IPS-11a (cell line): ENCODE data around the gene ATP1B2.
"Not testable (repeated sequence)": the region's sequence is repeated elsewhere in the genome, so short reads cannot be mapped to it uniquely, and the experiment has no call there.

Experiments
- H3K4me3 ChIP-seq: one replicate; pipeline ENCODE4 v1.5.1; 2013; ENCODE audit warnings: low read depth, low read length, control low read depth

The ATP1B2 gene, protein sequence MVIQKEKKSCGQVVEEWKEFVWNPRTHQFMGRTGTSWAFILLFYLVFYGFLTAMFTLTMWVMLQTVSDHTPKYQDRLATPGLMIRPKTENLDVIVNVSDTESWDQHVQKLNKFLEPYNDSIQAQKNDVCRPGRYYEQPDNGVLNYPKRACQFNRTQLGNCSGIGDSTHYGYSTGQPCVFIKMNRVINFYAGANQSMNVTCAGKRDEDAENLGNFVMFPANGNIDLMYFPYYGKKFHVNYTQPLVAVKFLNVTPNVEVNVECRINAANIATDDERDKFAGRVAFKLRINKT

DNA sequence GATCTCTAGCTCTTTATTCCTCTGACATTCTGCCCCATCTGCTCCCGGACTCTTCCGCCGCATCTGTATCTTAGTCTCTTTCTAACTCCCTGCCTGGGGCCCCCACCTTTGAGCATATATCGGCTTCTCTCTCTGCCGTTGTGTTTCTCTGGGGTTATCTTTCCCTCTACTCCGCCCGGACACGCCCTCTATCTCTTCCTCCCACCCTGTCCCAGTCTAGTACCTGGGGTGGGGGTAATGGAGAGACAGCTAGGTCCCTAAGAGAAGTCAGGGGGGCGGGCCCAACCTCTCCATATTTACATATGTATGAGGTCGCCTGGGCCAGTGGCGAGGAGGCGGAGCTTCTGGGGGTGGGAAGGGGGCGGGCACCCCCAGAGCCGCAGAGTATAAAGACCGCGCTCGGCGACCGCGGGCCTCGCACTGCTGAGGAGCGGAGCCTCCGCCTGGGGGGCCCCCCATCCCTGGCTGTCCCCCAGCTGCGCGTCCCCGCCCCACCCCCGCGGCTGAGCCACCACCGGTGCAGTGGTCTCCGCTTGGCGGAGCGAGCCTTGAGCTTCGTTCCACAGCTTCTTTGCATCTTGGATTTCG is at the start of gene ATP1B2:
ATP1B2 (plus strand) TSS at position 418 of the 588 bp plus-strand sequence. CDS start 593 bp downstream, outside the sequence.
- H3K4me3 ChIP-seq = peak within 1 kb of the TSS; percentile 50

DNA sequence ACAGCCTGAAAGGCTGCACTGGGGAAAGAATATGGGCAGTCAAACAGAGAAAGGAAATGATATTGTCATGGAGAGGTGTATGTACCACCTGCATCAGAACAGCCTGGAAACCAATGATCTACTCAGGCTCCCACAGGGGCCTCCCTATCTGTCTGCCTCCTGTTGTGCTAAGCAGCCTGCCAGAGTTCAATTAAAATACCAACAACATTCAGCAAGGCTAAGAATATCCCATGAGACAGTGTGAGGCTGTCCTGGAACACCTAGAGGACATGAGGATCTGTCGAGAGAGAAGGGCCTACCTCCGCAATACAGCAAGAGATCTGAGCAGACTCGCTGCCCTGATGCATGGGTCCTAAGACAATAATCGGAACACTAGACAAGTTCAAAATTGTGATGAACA is 44.4 kb upstream of the ATP1B2 start:
- no peak overlapping the region for H3K4me3 ChIP-seq

DNA sequence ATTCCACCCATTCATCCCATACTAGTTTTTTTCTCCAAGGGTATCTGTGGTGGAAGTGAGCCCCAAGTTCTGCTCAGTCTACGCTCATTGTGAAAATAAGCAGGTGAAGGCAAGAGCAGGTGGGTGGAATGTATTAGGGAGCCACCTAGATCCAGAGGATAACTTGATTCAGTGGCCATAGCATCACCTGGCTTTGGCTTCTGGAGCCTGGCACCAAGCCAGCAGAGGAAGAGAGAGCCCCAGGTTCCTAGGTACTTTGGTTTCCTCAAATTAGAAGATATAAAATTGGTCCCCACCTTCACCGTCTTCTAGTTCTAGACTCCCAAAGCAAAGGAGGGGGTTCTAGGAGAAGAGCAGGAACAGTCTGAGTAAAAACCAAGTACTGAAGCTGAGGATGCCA is 40.1 kb upstream of the ATP1B2 start:
- H3K4me3 ChIP-seq = no peak overlapping the region

DNA sequence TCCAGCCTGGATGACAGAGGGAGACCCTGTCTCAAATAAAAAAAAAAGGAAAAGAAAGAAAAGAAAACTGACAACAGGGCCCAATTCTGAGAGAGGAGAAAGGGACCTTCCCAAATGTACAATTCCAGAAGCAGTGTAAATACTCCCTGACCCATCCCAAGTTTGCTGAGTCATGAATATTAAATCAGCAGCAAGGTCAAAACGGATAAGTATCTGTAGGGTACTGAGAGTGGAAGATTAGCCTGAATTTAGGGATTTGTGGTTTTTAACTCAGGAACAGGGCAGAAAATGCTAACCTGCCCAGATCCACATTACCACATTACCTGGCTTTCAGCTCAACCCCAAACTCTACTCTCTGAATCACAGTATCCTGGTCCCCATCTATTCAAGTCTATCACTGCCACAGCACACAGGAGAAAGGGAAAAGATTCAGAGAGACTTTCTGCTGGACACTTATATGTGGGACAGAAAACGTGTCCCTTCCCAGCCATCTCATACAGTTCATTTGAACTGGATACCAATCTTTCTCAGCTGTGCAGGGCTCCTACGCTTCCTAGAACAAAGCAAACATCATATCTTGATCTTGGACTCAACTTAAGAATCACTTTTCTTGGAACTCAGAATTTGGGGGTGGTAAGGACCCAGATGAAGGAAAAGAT is 39.0 kb upstream of the ATP1B2 start:
- H3K4me3 ChIP-seq = no peak overlapping the region

DNA sequence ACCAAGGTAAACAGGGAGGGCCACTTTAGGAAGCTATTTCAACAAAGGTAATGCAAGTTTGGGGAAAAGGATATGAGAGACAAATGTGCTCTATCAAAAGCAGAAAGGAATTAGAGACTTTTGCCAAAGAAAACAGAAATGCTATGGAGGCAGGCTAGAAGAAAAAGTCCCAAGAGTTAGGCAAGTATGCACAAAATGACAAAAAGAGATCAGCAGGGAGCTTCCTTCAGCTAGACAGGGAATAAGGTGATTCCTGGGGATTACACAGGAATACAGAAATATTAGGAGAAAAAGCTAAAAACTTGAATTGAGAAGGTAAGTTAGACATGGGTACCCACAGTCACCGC is 38.5 kb upstream of the ATP1B2 start:
- no peak overlapping the region for H3K4me3 ChIP-seq

DNA sequence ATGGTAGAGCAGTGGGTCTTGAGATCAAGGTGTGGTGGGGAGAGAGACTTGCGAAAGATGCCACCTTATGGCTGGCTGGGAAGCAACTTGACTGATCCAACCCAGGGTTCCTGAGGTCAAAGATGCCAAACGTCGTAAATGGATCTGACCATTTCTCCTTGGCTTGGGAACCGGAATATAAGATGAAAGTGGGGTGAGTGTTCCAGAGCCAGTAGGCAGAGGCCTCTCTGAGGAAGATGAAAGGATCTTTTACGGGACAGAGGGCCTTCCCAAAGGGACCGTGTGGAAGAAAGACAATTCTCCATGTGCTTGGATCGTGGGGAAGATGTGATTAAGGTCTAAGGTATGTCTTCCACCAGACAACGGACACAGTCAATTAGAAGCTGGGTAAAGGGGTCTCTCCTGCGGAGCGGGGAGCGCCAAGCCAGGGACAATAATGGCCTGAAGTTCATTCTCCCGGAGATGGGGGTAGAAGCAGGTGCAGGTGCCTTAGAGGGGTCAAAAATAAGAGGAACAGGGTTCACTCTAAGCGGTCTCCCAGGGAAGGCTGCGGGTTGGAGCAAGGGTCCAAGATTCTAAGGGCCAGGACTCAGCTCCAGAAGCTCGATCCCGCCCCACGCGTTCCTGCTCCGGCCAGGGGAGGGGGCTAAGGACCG is 36.8 kb upstream of the ATP1B2 start:
- H3K4me3 ChIP-seq = peak overlapping the region; percentile 78

DNA sequence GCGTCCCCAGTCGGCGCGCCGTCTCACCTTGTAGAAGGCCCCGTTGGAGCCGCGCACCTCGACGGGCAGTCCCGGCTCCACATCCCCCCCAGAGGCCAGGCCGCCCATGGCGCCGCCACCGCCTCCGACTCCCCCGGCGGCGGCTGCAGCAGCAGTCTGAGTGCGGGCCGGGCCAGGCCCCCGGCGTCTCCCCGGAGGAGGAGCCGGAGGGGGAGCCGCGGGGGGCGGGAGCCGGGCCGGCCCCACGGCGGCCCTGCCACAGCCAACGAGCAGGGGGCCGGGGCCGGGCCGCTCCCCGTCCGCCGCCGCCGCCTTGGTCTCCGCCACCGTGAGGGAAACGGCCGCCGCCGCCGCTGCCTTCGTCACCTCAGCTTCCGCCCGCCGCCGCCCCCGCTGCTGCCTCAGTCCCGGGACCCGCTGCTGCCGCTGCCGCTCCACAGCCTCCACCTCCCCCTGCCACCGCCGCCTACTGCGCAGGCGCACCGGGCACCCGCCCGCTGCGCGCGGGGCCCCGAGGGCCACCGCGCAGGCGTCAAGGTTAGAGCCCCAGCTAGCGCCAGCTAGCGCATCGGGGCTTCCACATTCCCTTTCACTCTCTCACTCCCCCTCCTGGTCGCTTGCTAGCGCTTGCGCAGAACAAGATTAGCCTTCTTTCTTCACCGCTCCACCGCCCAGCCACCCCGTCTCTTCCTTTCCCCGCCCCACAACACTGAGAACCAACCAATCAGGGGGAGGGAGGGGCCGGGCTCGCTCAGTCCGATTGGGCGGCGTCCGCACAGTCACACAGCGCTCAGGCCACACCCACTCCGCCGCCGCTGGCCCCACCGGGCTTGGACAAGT is 36.1 kb upstream of the ATP1B2 start, which contains the start of gene FXR2:
FXR2 (minus strand) TSS at position 473 of the 840 bp plus-strand sequence; CDS start at position 108, 365 bp downstream.
- H3K4me3 ChIP-seq = peak within 1 kb of the TSS; percentile 78

DNA sequence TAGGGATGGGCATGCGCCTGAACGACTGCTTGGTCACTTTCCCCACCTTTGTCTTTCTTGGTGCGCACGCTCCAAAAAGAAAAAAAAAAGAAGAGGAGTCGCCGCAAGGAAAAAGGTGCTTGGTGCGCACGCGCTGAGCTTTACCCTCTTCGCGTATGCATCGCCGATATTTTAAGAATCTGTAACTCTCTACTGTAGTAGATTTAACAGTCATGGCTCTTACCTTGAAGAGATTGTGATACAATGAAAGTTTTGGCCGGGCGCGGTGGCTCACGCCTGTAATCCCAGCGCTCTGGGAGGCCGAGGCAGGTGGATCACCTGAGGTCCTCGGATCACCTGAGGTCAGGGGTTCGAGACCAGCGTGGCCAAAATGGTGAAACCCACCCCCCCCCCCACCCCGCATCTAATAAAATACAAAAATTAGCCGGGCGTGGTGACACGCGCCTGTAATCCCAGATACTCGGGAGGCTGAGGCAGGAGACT is 35.4 kb upstream of the ATP1B2 start:
- peak overlapping the region; percentile 28 for H3K4me3 ChIP-seq

DNA sequence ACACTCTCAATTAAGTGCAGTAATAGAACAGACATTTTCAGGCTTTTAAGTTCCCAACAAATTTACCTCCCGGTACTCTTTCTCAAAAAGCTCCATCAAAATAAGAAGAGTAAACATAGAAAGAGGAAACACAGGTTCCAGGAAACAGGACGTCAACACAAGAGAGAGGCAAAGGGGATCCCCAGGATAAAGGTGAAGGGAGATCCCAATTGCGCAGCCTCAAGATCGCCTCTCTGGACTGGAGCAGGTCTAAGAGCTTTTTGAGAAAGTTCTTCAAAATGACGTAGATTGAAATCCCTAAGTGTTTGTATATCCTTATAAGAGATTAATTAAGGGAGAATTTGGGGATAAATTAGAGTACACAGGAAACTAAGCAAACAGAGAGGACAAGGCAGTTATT is 32.1 kb upstream of the ATP1B2 start:
- no peak overlapping the region for H3K4me3 ChIP-seq

DNA sequence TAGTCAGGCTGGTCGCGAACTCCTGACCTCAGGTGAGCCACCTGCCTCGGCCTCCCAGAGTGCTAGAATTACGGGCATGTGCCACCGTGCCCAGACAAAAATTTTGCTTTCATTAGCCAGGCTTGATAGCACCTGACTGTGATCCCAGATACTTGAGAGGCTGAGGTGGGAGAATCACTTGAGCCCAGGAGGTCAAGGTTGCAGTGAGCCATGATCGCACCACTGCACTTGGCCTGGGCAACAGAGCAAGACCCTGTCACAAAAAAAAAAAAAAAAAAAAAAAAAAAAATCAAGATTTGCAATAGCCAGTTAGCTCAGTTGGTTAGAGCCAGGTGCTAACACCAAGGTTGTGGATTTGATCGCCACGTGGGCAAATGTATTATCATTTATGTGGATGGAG is 29.9 kb upstream of the ATP1B2 start:
- H3K4me3 ChIP-seq = no peak overlapping the region

DNA sequence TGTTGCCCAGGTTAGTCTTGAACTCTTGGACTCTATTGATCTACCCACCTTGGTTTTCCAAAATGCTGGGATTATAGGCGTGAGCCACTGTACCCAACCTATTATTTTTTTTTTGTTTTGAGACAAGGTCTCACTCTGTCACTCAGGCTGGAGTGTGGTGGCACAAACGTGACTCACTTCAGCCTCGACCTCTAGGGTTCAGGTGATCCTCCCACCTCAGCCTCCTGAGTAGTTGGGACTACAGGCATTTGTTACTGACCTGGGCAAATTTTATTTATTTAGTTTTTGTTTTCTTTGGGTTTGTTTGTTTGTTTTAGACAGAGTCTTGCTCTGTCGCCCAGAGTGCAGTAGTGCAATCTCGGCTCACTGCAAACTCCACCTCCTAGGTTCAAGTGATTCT is 27.1 kb upstream of the ATP1B2 start:
- H3K4me3 ChIP-seq = no peak overlapping the region

DNA sequence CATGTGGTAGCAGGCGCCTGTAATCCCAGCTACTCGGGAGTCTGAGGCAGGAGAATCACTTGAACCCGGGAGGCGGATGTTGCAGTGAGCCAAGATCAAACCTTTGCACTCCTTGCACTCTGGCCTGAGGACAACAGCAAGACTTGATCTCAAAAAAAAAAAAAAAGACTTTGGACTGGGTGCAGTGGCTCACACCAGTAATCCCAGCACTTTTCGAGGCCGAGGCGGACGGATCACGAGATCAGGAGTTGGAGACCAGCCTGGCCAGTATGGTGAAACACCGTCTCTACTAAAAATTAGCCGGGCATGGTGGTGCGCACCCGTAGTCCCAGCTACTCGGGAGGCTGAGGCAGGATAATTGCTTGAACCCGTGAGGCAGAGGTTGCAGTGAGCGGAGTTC is 25.0 kb upstream of the ATP1B2 start:
- not testable (repeated sequence) for H3K4me3 ChIP-seq

DNA sequence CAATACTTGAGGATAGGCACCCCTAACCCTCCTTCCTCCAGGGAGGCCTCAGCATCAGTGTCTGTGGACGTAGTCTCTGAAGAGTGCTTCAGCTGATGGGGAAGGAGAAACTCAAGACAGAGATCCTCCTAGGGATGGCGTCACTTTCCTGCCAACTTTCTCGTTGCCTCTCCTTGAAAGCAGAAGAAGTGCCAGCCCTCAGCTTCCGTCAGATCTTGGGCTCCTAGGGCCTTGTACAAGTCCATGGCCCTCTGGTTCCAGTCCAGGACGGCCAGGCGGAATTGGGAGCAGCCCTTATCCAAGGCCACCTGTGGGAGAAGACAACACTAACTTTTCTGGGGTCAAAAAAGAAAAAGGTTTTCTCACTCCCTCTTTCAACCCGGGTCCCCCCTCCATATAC is 24.4 kb upstream of the ATP1B2 start:
- H3K4me3 ChIP-seq = no peak overlapping the region

DNA sequence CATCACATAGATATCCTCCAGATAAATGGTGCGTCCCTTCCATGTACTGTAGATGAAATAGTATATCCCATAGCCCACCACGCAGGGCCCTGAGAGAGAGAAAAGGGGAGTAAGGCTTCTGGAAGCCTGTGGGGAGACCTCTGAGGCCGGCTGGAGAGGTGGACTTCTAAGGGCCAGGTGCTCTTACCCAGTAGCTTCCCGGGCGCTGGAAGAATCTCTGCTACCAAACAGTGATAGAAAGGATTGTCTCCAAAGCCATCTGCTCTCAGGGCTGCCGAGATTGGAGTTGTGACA is 23.8 kb upstream of the ATP1B2 start:
- peak overlapping the region; percentile 67 for H3K4me3 ChIP-seq

DNA sequence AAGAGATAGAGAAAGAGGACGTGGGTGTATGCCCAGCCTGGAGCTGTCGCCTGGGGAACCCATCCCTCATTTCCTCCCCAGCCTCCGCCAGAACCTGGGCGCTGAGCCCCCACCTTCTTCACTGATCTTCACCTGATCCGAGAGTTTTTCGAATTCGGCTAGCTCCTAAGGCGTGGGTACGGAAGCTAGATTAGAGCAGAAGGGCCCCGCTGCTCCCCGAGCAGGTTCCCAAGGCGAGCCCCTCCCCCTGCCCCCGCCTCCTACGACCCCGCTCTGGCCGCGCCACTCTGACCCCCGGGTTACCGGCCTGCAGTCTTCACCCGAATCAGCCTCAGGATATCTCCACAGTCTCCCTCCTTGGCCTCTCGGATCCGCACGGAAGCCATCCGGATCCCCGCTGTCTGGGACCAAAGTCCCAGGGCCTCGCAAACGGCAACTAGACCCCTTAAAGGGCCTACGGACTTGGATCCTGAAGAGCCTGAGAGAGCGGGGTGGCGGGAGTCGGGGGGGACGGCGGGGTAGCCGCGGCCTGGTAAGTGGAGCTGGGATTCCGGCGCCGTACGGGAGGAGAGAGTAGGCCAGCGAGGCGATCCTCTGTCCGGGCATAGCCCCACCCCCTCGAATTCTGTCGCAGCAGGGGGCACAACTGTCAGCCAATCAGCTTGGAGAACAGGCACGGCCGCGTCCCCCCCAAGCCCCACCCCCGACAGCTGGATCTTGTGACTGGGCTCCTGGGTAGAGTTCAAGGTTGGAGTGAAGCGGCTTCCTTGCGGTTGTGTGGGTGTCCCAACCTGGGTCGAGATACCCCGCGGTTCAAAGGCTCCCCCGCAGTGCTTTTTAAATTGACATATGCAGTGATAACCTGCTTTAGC is 23.2 kb upstream of the ATP1B2 start, which contains the start of gene SAT2:
SAT2 (minus strand) TSS at position 572 of the 872 bp plus-strand sequence; CDS start at position 386, 186 bp downstream.
- H3K4me3 ChIP-seq = peak within 1 kb of the TSS; percentile 67

DNA sequence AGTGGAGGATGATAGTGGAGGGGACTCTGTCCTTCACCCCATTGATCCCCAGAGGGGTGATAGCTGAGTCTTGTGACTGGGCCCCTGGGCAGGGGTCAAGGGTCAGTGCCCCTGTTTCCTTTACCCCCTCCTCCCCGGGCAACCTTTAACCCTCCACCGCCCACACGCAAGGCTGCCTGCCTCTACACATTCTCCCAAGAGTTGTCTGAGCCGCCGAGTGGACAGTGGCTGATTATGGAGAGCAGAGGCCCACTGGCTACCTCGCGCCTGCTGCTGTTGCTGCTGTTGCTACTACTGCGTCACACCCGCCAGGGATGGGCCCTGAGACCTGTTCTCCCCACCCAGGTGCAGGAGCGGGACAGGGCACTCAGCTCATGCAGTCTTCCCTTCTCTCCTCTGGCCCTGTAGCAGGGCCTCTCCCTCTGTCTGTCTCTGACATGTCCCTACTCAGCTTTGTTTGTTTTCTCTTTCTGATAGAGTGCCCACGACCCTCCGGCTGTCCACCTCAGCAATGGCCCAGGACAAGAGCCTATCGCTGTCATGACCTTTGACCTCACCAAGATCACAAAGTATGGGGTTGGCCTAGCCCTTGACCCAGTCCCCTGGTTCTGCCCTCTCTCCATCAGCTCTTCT is 20.7 kb upstream of the ATP1B2 start, which contains the start of gene SHBG:
SHBG (plus strand) TSS at position 197 of the 633 bp plus-strand sequence; CDS start at position 235, 38 bp downstream.
- no peak within 1 kb of the TSS for H3K4me3 ChIP-seq

DNA sequence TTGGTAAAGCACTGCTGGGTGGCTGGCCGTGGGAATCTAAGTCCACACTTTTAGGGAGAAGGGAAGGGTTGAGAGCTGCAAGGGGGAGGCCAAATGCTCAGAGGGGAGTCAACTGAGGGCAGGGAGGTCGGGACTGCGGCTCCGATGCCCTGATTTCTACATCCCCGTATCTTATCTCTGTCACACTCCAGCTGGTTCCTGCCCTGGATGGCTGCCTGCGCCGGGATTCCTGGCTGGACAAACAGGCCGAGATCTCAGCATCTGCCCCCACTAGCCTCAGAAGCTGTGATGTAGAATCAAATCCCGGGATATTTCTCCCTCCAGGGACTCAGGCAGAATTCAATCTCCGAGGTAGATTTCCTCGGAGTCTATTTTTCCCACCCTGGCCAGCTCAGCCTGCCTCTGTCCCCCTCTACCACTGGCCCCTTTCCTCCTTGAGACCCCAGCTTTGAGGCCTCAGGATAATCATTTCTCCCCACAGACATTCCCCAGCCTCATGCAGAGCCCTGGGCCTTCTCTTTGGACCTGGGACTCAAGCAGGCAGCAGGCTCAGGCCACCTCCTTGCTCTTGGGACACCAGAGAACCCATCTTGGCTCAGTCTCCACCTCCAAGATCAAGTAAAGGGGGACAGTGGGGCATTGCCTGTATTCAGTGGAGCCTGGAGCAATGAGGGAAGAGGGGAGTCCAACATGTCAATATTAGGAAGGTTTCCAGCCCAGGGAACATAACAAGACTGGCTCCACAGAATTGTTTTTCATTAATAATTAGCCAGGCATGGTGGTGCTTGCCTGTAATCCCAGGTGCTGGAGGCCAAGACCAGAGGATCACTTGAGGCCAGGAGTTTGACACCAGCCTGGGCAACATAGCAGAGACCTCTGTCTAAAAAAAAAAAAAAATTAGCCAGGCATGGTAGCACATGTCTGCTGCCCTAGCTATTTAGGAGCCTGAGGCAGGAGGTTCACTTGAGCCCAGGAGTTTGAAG is 19.0 kb upstream of the ATP1B2 start:
- H3K4me3 ChIP-seq = no peak overlapping the region

DNA sequence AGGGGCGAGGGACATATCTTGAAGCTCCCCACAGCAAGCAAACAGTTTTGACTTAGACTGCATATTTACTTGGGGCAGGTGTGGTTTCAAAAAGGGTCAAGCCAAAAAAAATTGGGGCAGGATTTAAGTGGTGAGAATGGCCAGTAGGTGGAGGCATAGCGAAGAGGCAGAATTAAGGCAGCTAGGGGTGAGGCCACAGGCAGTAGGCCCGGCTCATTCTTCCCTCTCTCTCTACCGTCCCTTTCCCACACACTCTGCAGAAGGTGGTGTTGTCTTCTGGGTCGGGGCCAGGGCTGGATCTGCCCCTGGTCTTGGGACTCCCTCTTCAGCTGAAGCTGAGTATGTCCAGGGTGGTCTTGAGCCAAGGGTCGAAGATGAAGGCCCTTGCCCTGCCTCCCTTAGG is 18.2 kb upstream of the ATP1B2 start:
- H3K4me3 ChIP-seq = no peak overlapping the region
